HCT116 (cell line): ENCODE results near the gene PGBD4. TPM values are rescaled to one million over a fixed set of nuclear protein-coding genes. Genes with fewer than 3 reads are reported as not detected.

Experiments used
- ATAC-seq: fragments of 200-7000 bp; cut with Tn5 transposase; 2 replicates; pipeline ENCODE4 v1.9.1; 2020; ENCODE audit warnings: mild to moderate bottlenecking, moderate library complexity
- BruUV-seq: library from RNA; stranded (reverse); fragments of 400-500 nt; replicated peaks from 2 replicates; lab custom pipeline; 2021; lab: Mats Ljungman, UMichigan
- CTCF ChIA-PET: fragments of 300-600 bp; sonication (Branson Sonifier 250); formaldehyde crosslinking; loops from one replicate; lab custom pipeline; 2021; ENCODE audit warnings: antibody characterized with exemption; lab: Charles Lee
- POLR2A ChIA-PET: fragments of 300-600, 350-600 bp; sonication (Branson Sonifier 250); formaldehyde crosslinking; loops from one replicate; lab custom pipeline; 2021; ENCODE audit warnings: antibody characterized with exemption; lab: Charles Lee
- RAD21 ChIA-PET, 2 experiments: fragments of 300-600 bp; sonication (Branson Sonifier 250); formaldehyde crosslinking; loops; one replicate each; lab custom pipeline; 2023; ENCODE audit warnings: low total read pairs in 2 of 2; ENCODE audit not compliant: uncharacterized antibody in 2 of 2, unreplicated experiment in 2 of 2, low non-redundant PET in 1 of 2; lab: Charles Lee
- DNase-seq: peaks from one replicate; pipeline ENCODE4 v3.0.0-alpha.2; 2010; ENCODE audit warnings: low read depth, low spot score
- H2AFZ ChIP-seq: fragments of 200-600 bp; shearing (Covaris generic), sonication (generic); 2 replicates; pipeline ENCODE4 v1.6.1; 2017; ENCODE audit warnings: low read depth, mixed run types, mixed read lengths, antibody characterized with exemption, low read length; ENCODE audit not compliant: poor library complexity, severe bottlenecking
- H3K27ac ChIP-seq: 2 replicates; pipeline ENCODE4 v1.5.1; 2012; ENCODE audit warnings: low read depth, low read length
- H3K27me3 ChIP-seq: fragments of 200-600 bp; sonication (generic); 2 replicates; pipeline ENCODE4 v1.6.1; 2016; ENCODE audit warnings: mixed run types, low read length, mixed read lengths; ENCODE audit not compliant: insufficient read depth
- H3K36me3 ChIP-seq, 2 experiments: fragments of 200-500 bp in 1 of 2; fragments of 200-600 bp in 1 of 2; sonication (Bioruptor generic) in 1 of 2; sonication (generic) in 1 of 2; 2 replicates each; pipeline versions ENCODE4 v1.5.1 to v1.6.1; 2014 to 2016; ENCODE audit warnings: low read length in 2 of 2, inconsistent platforms in 1 of 2, mixed read lengths in 1 of 2, mixed run types in 1 of 2; ENCODE audit not compliant: insufficient read depth in 2 of 2, control insufficient read depth in 1 of 2
- H3K4me1 ChIP-seq, 2 experiments: fragments of 200-600 bp in 1 of 2; sonication (generic) in 1 of 2; 2 replicates each; pipeline versions ENCODE4 v1.5.1 to v1.6.1; 2012 to 2017; ENCODE audit warnings: low read length in 2 of 2, inconsistent platforms in 1 of 2, mild to moderate bottlenecking in 1 of 2, mixed read lengths in 1 of 2, mixed run types in 1 of 2, moderate library complexity in 1 of 2; ENCODE audit not compliant: insufficient read depth in 2 of 2, control insufficient read depth in 1 of 2
- H3K4me2 ChIP-seq: fragments of 200-600 bp; sonication (generic); 2 replicates; pipeline ENCODE4 v1.6.1; 2017; ENCODE audit warnings: mixed run types, low read length, mixed read lengths
- H3K4me3 ChIP-seq, 2 experiments: fragments of 200-600 bp in 1 of 2; sonication (generic) in 1 of 2; replicated peaks in 1 of 2; 2 replicates each; pipeline ENCODE4 v1.5.1; 2011 to 2016; ENCODE audit warnings: low read length in 2 of 2, control low read depth in 1 of 2, low read depth in 1 of 2, mild to moderate bottlenecking in 1 of 2, mixed read lengths in 1 of 2, mixed run types in 1 of 2
- H3K79me2 ChIP-seq: fragments of 200-600 bp; sonication (generic); 2 replicates; pipeline ENCODE4 v1.6.1; 2017; ENCODE audit warnings: mild to moderate bottlenecking, mixed run types, low read length, moderate library complexity, mixed read lengths; ENCODE audit not compliant: insufficient read depth
- H3K9ac ChIP-seq: fragments of 200-600 bp; sonication (generic); 2 replicates; pipeline ENCODE4 v1.6.1; 2016; ENCODE audit warnings: low read length, mixed read lengths
- H3K9me2 ChIP-seq: fragments of 200-600 bp; sonication (generic), shearing (Covaris generic); 2 replicates; pipeline ENCODE4 v1.6.1; 2017; ENCODE audit warnings: mixed run types, mild to moderate bottlenecking, moderate library complexity; ENCODE audit not compliant: insufficient read depth
- H3K9me3 ChIP-seq, 2 experiments: fragments of 200-500 bp in 1 of 2; fragments of 200-600 bp in 1 of 2; sonication (Bioruptor generic) in 1 of 2; sonication (generic) in 1 of 2; 2 replicates each; pipeline ENCODE4 v1.6.1; 2014 to 2017; ENCODE audit warnings: low read length in 2 of 2, mixed read lengths in 2 of 2, inconsistent platforms in 1 of 2, low read depth in 1 of 2, mild to moderate bottlenecking in 1 of 2, mixed run types in 1 of 2, moderate library complexity in 1 of 2; ENCODE audit not compliant: control insufficient read depth in 1 of 2, insufficient read depth in 1 of 2
- H4K20me1 ChIP-seq: fragments of 200-600 bp; sonication (generic), shearing (Covaris generic); 2 replicates; pipeline ENCODE4 v1.6.1; 2017; ENCODE audit warnings: mixed run types, mild to moderate bottlenecking, moderate library complexity; ENCODE audit not compliant: insufficient read depth
- ATF3 ChIP-seq: IDR thresholded peaks from 2 replicates; pipeline ENCODE4 v1.6.1; 2012
- CEBPB ChIP-seq: IDR thresholded peaks from 2 replicates; pipeline ENCODE4 v1.6.1; 2012; ENCODE audit warnings: low read depth
- EGR1 ChIP-seq: IDR thresholded peaks from 2 replicates; pipeline ENCODE4 v1.6.1; 2012; ENCODE audit warnings: low read depth
- ELF1 ChIP-seq: IDR thresholded peaks from 2 replicates; pipeline ENCODE4 v1.6.1; 2012; ENCODE audit warnings: low read depth, borderline replicate concordance
- EZH2 ChIP-seq: fragments of 200-600 bp; sonication (generic); IDR thresholded peaks from 2 replicates; pipeline ENCODE4 v1.6.1; 2017; ENCODE audit warnings: antibody characterized with exemption, mixed run types
- EZH2phosphoT487 ChIP-seq: fragments of 200-600 bp; IDR thresholded peaks from 2 replicates; pipeline ENCODE4 v1.6.1; 2018; ENCODE audit warnings: antibody characterized with exemption, borderline replicate concordance
- MAX ChIP-seq: IDR thresholded peaks from 2 replicates; pipeline ENCODE4 v1.6.1; 2012
- POLR2AphosphoS5 ChIP-seq: IDR thresholded peaks from 2 replicates; pipeline ENCODE4 v1.6.1; 2011; ENCODE audit warnings: mild to moderate bottlenecking, low read depth, low read length, moderate library complexity
- RAD21 ChIP-seq: IDR thresholded peaks from 2 replicates; pipeline ENCODE4 v1.6.1; 2012; ENCODE audit warnings: low read depth, mild to moderate bottlenecking
- SIN3A ChIP-seq: IDR thresholded peaks from 2 replicates; pipeline ENCODE4 v1.6.1; 2012; ENCODE audit warnings: low read depth
- SRF ChIP-seq: IDR thresholded peaks from 2 replicates; pipeline ENCODE4 v1.6.1; 2012; ENCODE audit warnings: low read depth
- YY1 ChIP-seq: IDR thresholded peaks from 2 replicates; pipeline ENCODE4 v1.6.1; 2011; ENCODE audit warnings: low read length, low read depth, moderate library complexity, mild to moderate bottlenecking; ENCODE audit not compliant: insufficient replicate concordance; ENCODE audit errors: extremely low read depth
- ZBTB33 ChIP-seq: IDR thresholded peaks from 2 replicates; pipeline ENCODE4 v1.6.1; 2011; ENCODE audit warnings: mild to moderate bottlenecking, low read length, moderate library complexity; ENCODE audit not compliant: insufficient replicate concordance; ENCODE audit errors: extremely low read depth
- ZFX ChIP-seq: fragments of 450-650 bp; IDR thresholded peaks from 2 replicates; pipeline ENCODE4 v1.6.1; 2017
- ZNF274 ChIP-seq: fragments of 200-500 bp; sonication (Bioruptor generic); IDR thresholded peaks from 2 replicates; pipeline ENCODE4 v1.6.1; 2014; ENCODE audit warnings: mild to moderate bottlenecking, low read depth, low read length, inconsistent platforms
- intact Hi-C: fragments of 100-400 bp; cut with micrococcal nuclease; formaldehyde crosslinking; loops from 2 replicates; pipeline ENCODE4 v1.10.0; 2022
- total RNA-seq: library from RNA; stranded (reverse); gene quantifications from one replicate; pipeline ENCODE4 v1.2.1, GENCODE V29; 2021; ENCODE audit not compliant: unreplicated experiment

PGBD4 gene
- total RNA-seq, 1 experiment from 2014 or later: 0.96 TPM

- intact Hi-C loops: no loop called here
- BruUV-seq: no TSS peak
- Histone ChIP-seq H3K9me2 (no peaks in the 10 kb centered on the region), H3K9me3 (no peaks in the 10 kb centered on the region), H3K27me3 (no peaks in the 10 kb centered on the region), H3K79me2 (no peaks in the 10 kb centered on the region), H3K4me1 (no peaks in the 10 kb centered on the region), H3K9ac (no peak overlapping the region), H3K4me3 (no peak overlapping the region), H3K4me2 (no peak overlapping the region), H3K27ac (no peak overlapping the region), H4K20me1 (no peaks in the 10 kb centered on the region), H2AFZ (no peak overlapping the region), H3K36me3 (no peaks in the 10 kb centered on the region)
- ChIA-PET CTCF (interaction anchor here (0.5 kb wide), 1 partner anchor 845 kb away, joined by 3 read pairs; no protein-coding TSS in a partner anchor), RAD21 (no interaction called here), POLR2A (no interaction called here)
- DNase-seq (no peak), ATAC-seq (no peak)
- TF ChIP-seq YY1 (no peak), EZH2phosphoT487 (no peak), EGR1 (no peak), ELF1 (no peak), RAD21 (no peak), SIN3A (no peak), EZH2 (no peak), POLR2AphosphoS5 (no peak), ZBTB33 (no peak), ZNF274 (no peak), SRF (no peak), MAX (no peak), ATF3 (no peak), CEBPB (no peak), ZFX (no peak)
Measured at GRCh38 chr15:34076785-34077184, 25.1 kb upstream of the PGBD4 start.
